Gastroesophageal sphincter (tissue), 3 donors: ENCODE data around the gene CBFA2T2.

ENCODE experiments used
- EP300 ChIP-seq: sonication (generic); formaldehyde crosslinking; IDR thresholded peaks from one replicate; pipeline ENCODE4 v1.6.1; 2017; ENCODE audit warnings: antibody characterized with exemption, mild to moderate bottlenecking
- POLR2A ChIP-seq, 2 donors: fragments of 450-650 bp; IDR thresholded peaks; one replicate each; pipeline ENCODE4 v1.6.1; 2017; ENCODE audit warnings: antibody characterized with exemption in 2 of 2, mild to moderate bottlenecking in 2 of 2, moderate library complexity in 1 of 2
- POLR2AphosphoS5 ChIP-seq: sonication (generic); formaldehyde crosslinking; IDR thresholded peaks from one replicate; pipeline ENCODE4 v1.6.1; 2017; ENCODE audit warnings: antibody characterized with exemption
- TF ChIP-seq, protein P1 (sequence below), 4 experiments: fragments of 200-600 bp in 2 of 4; fragments of 450-650 bp in 2 of 4; sonication (generic) in 1 of 4; IDR thresholded peaks; one replicate each; pipeline ENCODE4 v1.5.1; 2017 to 2019; ENCODE audit warnings: antibody characterized with exemption in 4 of 4, mild to moderate bottlenecking in 2 of 4, moderate library complexity in 2 of 4

DNA sequence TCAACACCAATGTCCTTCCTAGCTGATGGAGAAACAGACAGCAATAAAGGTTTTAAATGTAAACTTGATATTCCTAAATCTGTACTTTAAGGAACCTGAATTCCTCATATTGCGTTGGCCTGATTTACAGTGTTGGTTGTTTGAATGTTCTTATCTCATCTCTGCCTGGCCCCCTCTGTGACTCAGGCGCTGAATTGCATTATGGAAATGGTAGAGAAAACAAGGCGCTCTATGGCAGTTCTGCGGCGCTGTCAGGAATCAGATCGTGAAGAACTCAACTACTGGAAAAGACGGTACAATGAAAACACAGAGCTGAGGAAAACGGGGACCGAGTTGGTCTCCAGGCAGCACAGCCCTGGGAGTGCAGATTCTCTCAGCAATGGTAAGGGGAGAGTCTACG, 139.6 kb downstream of the CBFA2T2 start:
- no peak for TF ChIP-seq POLR2AphosphoS5
- TF ChIP-seq, protein P1, sequence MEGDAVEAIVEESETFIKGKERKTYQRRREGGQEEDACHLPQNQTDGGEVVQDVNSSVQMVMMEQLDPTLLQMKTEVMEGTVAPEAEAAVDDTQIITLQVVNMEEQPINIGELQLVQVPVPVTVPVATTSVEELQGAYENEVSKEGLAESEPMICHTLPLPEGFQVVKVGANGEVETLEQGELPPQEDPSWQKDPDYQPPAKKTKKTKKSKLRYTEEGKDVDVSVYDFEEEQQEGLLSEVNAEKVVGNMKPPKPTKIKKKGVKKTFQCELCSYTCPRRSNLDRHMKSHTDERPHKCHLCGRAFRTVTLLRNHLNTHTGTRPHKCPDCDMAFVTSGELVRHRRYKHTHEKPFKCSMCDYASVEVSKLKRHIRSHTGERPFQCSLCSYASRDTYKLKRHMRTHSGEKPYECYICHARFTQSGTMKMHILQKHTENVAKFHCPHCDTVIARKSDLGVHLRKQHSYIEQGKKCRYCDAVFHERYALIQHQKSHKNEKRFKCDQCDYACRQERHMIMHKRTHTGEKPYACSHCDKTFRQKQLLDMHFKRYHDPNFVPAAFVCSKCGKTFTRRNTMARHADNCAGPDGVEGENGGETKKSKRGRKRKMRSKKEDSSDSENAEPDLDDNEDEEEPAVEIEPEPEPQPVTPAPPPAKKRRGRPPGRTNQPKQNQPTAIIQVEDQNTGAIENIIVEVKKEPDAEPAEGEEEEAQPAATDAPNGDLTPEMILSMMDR (IDR thresholded peaks at IDR 0.05) = no peak
- TF ChIP-seq POLR2A (IDR thresholded peaks at IDR 0.05) = no peak
- TF ChIP-seq EP300 = no peak
